Activated CD4-positive, alpha-beta T cell treated with anti-CD3 and anti-CD28 coated beads, Interleukin-2, amount 10 ng/mL, durations not matched to agents 7 days and 5 days (primary cell): Measurements from ENCODE around the gene TNK2. TPM values are rescaled to one million over a fixed set of nuclear protein-coding genes. Genes with fewer than 3 reads are reported as not detected.
"Not testable (repeated sequence)": the region's sequence is repeated elsewhere in the genome, so short reads cannot be mapped to it uniquely, and the experiment has no call there.

Source experiments
- CTCF ChIA-PET: fragments of 350-600 bp; sonication (Branson Sonifier 250); formaldehyde crosslinking; loops from one replicate; lab custom pipeline; 2021; ENCODE audit warnings: antibody characterized with exemption; lab: Charles Lee
- POLR2A ChIA-PET: fragments of 350-600 bp; sonication (Branson Sonifier 250); formaldehyde crosslinking; loops from one replicate; lab custom pipeline; 2021; ENCODE audit warnings: antibody characterized with exemption; lab: Charles Lee
- DNase-seq: peaks from one replicate; pipeline ENCODE4 v3.0.0-alpha.2; 2020
- H3K27ac Mint-ChIP-seq: one replicate; pipeline ENCODE4 v1.8.0; 2021; ENCODE audit warnings: mild to moderate bottlenecking, moderate library complexity, mixed read lengths
- H3K27me3 Mint-ChIP-seq: one replicate; pipeline ENCODE4 v1.8.0; 2021; ENCODE audit warnings: mixed read lengths
- H3K36me3 Mint-ChIP-seq: one replicate; pipeline ENCODE4 v1.8.0; 2021; ENCODE audit warnings: low read depth, mixed read lengths
- H3K4me1 Mint-ChIP-seq: one replicate; pipeline ENCODE4 v1.8.0; 2021; ENCODE audit warnings: mixed read lengths
- H3K4me3 Mint-ChIP-seq: one replicate; pipeline ENCODE4 v1.8.0; 2021; ENCODE audit warnings: mild to moderate bottlenecking, moderate library complexity, mixed read lengths
- H3K9me3 Mint-ChIP-seq: one replicate; pipeline ENCODE4 v1.8.0; 2021; ENCODE audit warnings: mixed read lengths
- total RNA-seq, 2 experiments: library from RNA; stranded (reverse); gene quantifications; one replicate each; pipeline ENCODE4 v1.2.3, GENCODE V29; 2021

Gene TNK2
- total RNA-seq, 2 experiments from 2014 or later: 121 to 136 TPM

DNA sequence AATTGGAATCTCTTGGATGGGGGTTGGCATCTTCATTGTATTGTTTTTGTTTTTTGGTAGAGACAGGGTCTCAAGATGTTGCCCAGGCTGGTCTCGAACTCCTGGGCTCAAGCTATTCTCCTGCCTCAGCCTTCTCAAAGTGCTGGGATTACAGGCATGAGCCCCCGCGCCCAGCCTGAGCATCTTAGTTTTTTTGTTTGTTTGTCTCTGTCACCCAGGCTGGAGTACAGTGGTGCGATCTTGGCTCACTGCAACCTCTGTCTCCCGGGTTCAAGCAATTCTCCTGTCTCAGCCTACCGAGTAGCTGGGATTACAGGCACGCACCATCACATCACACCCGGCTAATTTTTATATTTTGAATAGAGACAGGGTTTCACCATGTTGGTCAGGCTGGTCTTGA lies 5.8 kb upstream of the TNK2 start:
- H3K27ac Mint-ChIP-seq, POLR2A ChIA-PET, H3K9me3 Mint-ChIP-seq, H3K4me3 Mint-ChIP-seq, H3K27me3 Mint-ChIP-seq, DNase-seq, H3K36me3 Mint-ChIP-seq: not testable (repeated sequence)
- CTCF ChIA-PET: interaction anchor here (0.6 to 7.3 kb wide), 11 partner anchors 9 to 1601 kb away, joined by 3 to 90 read pairs (median 7); no protein-coding TSS in a partner anchor
- peaks cover 15% of the 10 kb centered on the region for H3K4me1 Mint-ChIP-seq

DNA sequence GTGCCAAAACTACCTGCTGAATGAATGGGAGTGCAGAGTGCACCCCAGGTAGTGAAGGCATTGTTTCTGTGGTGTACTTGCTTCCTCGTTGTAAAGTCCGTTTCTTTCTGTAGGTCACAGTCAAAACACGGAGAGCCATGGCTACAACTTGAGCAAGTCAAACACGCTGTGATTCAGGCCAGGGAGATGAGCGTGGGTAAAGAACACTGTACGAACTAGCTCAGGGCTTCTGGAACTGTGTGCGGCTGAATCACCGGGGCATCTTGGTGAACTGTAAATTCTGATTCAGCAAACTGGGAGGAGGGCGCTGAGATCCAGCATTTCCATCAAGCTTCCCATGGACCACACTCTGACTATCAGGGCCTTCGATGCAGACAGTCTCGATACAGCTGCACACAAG lies 5.0 kb upstream of the TNK2 start:
- POLR2A ChIA-PET: no interaction called here
- DNase-seq: no peak

GRCh38 chr3:195911946-195912270 lies 3.6 kb upstream of the TNK2 start:
- H3K4me1 Mint-ChIP-seq: peaks cover 15% of the 10 kb centered on the region
- ChIA-PET CTCF (interaction anchor here (0.6 to 1.9 kb wide), 9 partner anchors 13 to 562 kb away, joined by 3 to 12 read pairs (median 5); no protein-coding TSS in a partner anchor), POLR2A (no interaction called here)
- H3K27me3 Mint-ChIP-seq: peaks cover 6% of the 10 kb centered on the region
- H3K27ac Mint-ChIP-seq: no peak overlapping the region
- H3K4me3 Mint-ChIP-seq: no peak overlapping the region
- no peaks in the 10 kb centered on the region for H3K9me3 Mint-ChIP-seq
- DNase-seq: no peak
- peaks cover 4% of the 10 kb centered on the region for H3K36me3 Mint-ChIP-seq

More for the DNA sequence above, 5.0 kb upstream of the TNK2 start:
- no peak overlapping the region for H3K4me3 Mint-ChIP-seq
- peak overlapping the region; percentile 13 for H3K27ac Mint-ChIP-seq
- H3K9me3 Mint-ChIP-seq: no peaks in the 10 kb centered on the region
- peaks cover 15% of the 10 kb centered on the region for H3K4me1 Mint-ChIP-seq
- no peaks in the 10 kb centered on the region for H3K36me3 Mint-ChIP-seq
- peaks cover 9% of the 10 kb centered on the region for H3K27me3 Mint-ChIP-seq
- CTCF ChIA-PET: interaction anchor here (1.2 to 7.3 kb wide), 4 partner anchors 12 to 61 kb away, joined by 4 to 90 read pairs (median 26); no protein-coding TSS in a partner anchor

GRCh38 chr3:195911041-195911945 lies 2.9 kb upstream of the TNK2 start:
- ChIA-PET POLR2A (no interaction called here), CTCF (interaction anchor here (0.6 to 1.9 kb wide), 9 partner anchors 10 to 106 kb away, joined by 3 to 12 read pairs (median 5); no protein-coding TSS in a partner anchor)

GRCh38 chr3:195910499-195910845 lies 2.1 kb upstream of the TNK2 start:
- CTCF ChIA-PET: interaction anchor here (1.2 to 1.9 kb wide), 5 partner anchors 11 to 59 kb away, joined by 3 to 12 read pairs (median 6); no protein-coding TSS in a partner anchor
- Mint-ChIP-seq H3K4me1 (peaks cover 23% of the 10 kb centered on the region), H3K9me3 (no peaks in the 10 kb centered on the region), H3K4me3 (peak overlapping the region; percentile 72), H3K36me3 (peaks cover 17% of the 10 kb centered on the region), H3K27me3 (no peaks in the 10 kb centered on the region), H3K27ac (peak overlapping the region; percentile 31)
- no peak for DNase-seq
- POLR2A ChIA-PET: no interaction called here

More at GRCh38 chr3:195911041-195911945, 2.9 kb upstream of the TNK2 start:
- peaks cover 15% of the 10 kb centered on the region for H3K4me1 Mint-ChIP-seq
- no peak overlapping the region for H3K27ac Mint-ChIP-seq
- peaks cover 1% of the 10 kb centered on the region for H3K27me3 Mint-ChIP-seq
- H3K9me3 Mint-ChIP-seq: no peaks in the 10 kb centered on the region
- no peak overlapping the region for H3K4me3 Mint-ChIP-seq
- H3K36me3 Mint-ChIP-seq: peaks cover 9% of the 10 kb centered on the region
- no peak for DNase-seq

- no peaks in the 10 kb centered on the region for H3K27me3 Mint-ChIP-seq
- H3K4me3 Mint-ChIP-seq: peak overlapping the region; percentile 72
- POLR2A ChIA-PET: interaction anchor here (1.0 kb wide), 1 partner anchor 9 kb away, joined by 4 read pairs; no protein-coding TSS in a partner anchor
- peaks cover 23% of the 10 kb centered on the region for H3K36me3 Mint-ChIP-seq
- DNase-seq: peak; percentile 88
- H3K27ac Mint-ChIP-seq: peak overlapping the region; percentile 76
- H3K9me3 Mint-ChIP-seq: no peaks in the 10 kb centered on the region
- peaks cover 26% of the 10 kb centered on the region for H3K4me1 Mint-ChIP-seq
- CTCF ChIA-PET: interaction anchor here (9.8 kb wide), 1 partner anchor 17 kb away, joined by 128 read pairs; no protein-coding TSS in a partner anchor
Observed at GRCh38 chr3:195909644-195910498, 1.5 kb upstream of the TNK2 start.

DNA sequence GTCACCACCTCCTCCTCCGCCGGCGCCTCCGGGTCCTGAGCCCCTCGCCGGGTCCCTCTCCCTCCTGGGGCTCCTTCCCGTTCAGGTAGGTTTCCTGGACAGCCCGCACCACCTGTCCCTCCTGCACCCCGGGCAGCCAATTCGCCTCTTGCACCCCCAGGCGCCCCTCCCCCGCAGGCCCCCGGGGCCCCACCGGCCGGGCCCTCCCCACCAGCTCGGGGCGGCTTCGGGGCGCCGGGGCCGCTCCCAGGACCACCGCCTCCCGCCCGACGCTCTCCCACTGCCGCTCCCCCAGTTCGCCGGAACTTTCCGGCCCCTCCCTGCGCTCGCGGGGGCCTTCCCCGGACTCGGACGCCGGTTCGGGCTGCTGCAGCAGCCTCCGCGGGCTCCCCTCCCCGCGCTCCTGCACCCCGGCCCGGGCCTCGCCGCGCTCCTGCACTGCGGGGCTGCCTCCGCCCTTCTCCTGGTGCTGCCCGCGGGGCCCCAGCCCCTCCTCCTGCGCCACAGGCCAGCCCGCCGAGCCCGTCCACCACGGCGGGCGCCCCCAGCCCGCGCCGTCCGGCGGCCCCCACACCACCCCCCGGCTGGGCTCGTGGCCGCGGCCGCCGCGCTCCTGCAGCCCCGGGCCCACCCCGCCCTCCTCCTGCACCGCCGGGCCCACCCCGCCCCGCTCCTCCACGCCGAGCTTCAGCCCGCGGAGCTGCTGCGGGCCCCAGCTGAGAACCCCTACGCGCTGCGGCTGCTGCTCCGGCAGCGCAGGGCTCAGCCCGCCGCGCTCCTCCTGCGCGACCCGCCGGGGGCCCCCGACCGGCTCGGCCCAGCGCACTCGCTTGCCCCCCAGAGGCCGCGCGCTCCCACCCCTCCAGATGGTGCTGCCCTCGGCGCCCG lies 587 bp upstream of the TNK2 start:
- ChIA-PET POLR2A (interaction anchor here (1.0 to 1.1 kb wide), 2 partner anchors 8 to 13 kb away, joined by 4 to 6 read pairs; no protein-coding TSS in a partner anchor), CTCF (interaction anchor here (1.0 to 9.8 kb wide), 4 partner anchors 10 to 59 kb away, joined by 5 to 128 read pairs (median 7); no protein-coding TSS in a partner anchor)
- Mint-ChIP-seq H3K27ac (peak overlapping the region; percentile 99), H3K36me3 (peaks cover 29% of the 10 kb centered on the region), H3K4me3 (peak overlapping the region; percentile 91), H3K4me1 (peaks cover 31% of the 10 kb centered on the region), H3K9me3 (no peaks in the 10 kb centered on the region), H3K27me3 (no peaks in the 10 kb centered on the region)
- DNase-seq: peak; percentile 34

DNA sequence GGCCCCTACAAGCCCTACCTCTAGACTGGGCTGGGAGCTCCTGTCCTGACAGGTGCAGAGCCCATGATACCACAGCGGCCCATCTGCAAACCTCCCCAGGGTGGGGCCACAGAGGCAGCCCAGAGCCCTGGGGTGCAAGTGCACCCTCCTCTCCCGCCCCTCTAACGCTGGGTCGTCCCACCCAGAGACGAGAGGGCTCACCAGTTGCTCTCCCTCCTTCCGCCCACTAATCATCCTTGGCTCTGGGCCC lies 742 bp downstream of the TNK2 start:
- ChIA-PET POLR2A (no interaction called here), CTCF (interaction anchor here (0.9 to 9.8 kb wide), 8 partner anchors 9 to 636 kb away, joined by 3 to 128 read pairs (median 4); partner anchors contain the start of gene XXYLT1)
- peak overlapping the region; percentile 99 for H3K27ac Mint-ChIP-seq
- DNase-seq: no peak
- H3K27me3 Mint-ChIP-seq: no peaks in the 10 kb centered on the region
- peak overlapping the region; percentile 91 for H3K4me3 Mint-ChIP-seq
- no peaks in the 10 kb centered on the region for H3K9me3 Mint-ChIP-seq
- peaks cover 34% of the 10 kb centered on the region for H3K36me3 Mint-ChIP-seq
- H3K4me1 Mint-ChIP-seq: peaks cover 44% of the 10 kb centered on the region

GRCh38 chr3:195906865-195907683 lies 1.3 kb downstream of the TNK2 start:
- Mint-ChIP-seq H3K27ac (peak overlapping the region; percentile 99), H3K4me3 (peak overlapping the region; percentile 91), H3K36me3 (peaks cover 34% of the 10 kb centered on the region), H3K9me3 (no peaks in the 10 kb centered on the region), H3K4me1 (peaks cover 46% of the 10 kb centered on the region), H3K27me3 (no peaks in the 10 kb centered on the region)
- ChIA-PET CTCF (interaction anchor here (0.9 to 9.8 kb wide), 7 partner anchors 9 to 636 kb away, joined by 3 to 128 read pairs (median 3); partner anchors contain the start of gene XXYLT1), POLR2A (no interaction called here)
- peak; percentile 84 for DNase-seq

DNA sequence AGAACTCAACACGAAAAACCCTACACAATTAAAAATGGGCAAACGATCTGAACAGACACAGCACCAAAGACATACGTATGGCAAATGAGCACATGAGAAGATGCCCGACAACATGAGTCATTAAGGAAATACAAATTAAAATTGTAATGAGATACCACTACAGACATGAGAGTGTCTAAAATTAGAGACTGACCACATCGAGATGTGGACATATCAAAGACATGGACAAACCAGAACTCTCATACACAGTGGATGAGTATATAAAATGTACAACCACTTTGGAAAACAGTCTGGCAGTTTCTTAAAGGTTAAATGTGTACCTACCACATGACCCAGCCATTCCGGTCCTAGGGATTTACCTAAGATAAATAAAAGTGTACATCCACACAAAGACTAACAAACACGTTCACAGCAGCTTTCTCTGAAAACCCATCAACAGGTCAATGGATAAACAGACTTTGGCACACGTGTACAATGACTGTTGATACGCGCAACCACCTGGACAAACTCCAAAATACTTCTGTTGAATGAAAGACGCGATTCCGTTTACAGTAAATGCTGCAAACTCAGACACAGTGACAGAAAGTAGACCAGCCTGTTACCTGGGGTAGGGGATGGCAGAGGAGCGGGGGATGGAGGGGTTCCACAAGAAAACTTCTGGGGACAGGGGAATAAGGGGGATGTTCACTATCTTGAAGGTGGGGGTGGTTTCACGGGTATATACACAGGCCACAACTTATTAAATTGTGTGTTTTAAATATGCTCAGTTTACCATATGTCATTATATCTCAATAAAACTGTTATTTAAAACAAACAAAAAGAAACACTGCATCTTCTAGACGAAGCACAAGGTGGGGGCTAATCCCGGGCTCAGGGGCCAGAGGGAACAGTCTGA lies 2.1 kb downstream of the TNK2 start:
- peaks cover 55% of the 10 kb centered on the region for H3K4me1 Mint-ChIP-seq
- peaks cover 36% of the 10 kb centered on the region for H3K36me3 Mint-ChIP-seq
- POLR2A ChIA-PET: no interaction called here
- peak; percentile 36 for DNase-seq
- peak overlapping the region; percentile 91 for H3K4me3 Mint-ChIP-seq
- H3K9me3 Mint-ChIP-seq: no peaks in the 10 kb centered on the region
- H3K27ac Mint-ChIP-seq: peak overlapping the region; percentile 99
- CTCF ChIA-PET: interaction anchor here (1.3 to 9.8 kb wide), 3 partner anchors 9 to 13 kb away, joined by 3 to 128 read pairs (median 7); no protein-coding TSS in a partner anchor
- H3K27me3 Mint-ChIP-seq: no peaks in the 10 kb centered on the region
